Skin of body (tissue), 2 donors: ENCODE results near the gene HAAO. TPM values are rescaled to one million over a fixed set of nuclear protein-coding genes. Genes with fewer than 3 reads are reported as not detected.

Experiments used
- DNase-seq: peaks from one replicate; lab custom pipeline; 2025; lab: John Stamatoyannopoulos, UW
- total RNA-seq: library from RNA; depleted of rRNA; stranded (reverse); fragments of >200 nt; gene quantifications from one replicate; pipeline ENCODE4 v1.2.3, GENCODE V29; 2014

Gene HAAO
- total RNA-seq, 1 donor from 2014 or later = 7.0 TPM

DNA sequence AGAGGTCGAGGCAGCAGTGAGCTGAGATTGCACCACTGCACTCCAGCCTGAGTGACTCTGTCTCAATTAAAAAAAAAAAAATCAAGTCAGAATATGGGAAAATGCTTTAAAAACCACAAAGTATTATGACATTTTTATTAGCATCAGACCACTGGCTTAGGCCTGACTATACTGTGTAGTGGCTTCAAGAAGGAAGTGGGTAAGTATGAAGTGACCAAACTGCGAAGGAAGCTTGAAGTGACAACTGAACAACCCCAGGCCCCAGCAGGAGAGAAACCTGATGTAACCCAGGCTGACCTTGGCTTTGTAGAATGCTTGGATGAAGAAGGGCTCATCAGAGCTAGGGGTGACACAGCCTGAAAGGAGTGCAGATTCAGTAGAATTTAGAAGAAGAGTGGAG, 21.4 kb upstream of the HAAO start:
- no peak for DNase-seq

DNA sequence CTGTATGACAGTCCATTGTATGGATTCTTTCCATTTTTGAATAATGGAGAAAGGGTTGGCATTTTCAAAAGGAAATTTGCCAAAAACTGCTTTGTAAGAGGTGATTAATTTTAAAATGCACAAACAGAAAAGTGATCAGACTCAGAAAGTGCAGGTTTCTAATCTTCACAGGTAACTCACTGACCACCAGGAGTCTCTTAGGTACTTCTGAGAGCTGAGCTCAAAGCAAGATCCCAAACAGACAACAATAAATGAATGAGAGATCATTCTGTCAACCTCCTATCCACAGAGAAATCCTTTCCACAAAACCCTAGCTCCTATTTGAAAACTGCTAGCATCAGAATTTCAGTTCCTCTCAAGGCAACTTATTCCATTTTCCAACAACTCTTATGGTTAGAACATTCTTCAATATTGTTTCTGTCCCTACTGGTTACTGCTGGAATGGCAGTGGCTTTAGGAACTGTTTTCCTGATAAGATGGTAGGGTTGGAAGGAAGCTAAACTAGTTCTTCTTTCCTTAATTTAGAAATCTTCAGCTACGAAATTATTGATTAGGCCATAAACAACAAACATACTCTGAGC, 20.6 kb upstream of the HAAO start:
- peak; percentile 31 for DNase-seq

GRCh38 chr2:42810971-42811811, 18.8 kb upstream of the HAAO start:
- DNase-seq = peak; percentile 71

- peak; percentile 96 for DNase-seq
Observed at GRCh38 chr2:42810121-42810970, 18.0 kb upstream of the HAAO start.

- peak; percentile 76 for DNase-seq
Observed at GRCh38 chr2:42809819-42810120, 17.4 kb upstream of the HAAO start.

DNA sequence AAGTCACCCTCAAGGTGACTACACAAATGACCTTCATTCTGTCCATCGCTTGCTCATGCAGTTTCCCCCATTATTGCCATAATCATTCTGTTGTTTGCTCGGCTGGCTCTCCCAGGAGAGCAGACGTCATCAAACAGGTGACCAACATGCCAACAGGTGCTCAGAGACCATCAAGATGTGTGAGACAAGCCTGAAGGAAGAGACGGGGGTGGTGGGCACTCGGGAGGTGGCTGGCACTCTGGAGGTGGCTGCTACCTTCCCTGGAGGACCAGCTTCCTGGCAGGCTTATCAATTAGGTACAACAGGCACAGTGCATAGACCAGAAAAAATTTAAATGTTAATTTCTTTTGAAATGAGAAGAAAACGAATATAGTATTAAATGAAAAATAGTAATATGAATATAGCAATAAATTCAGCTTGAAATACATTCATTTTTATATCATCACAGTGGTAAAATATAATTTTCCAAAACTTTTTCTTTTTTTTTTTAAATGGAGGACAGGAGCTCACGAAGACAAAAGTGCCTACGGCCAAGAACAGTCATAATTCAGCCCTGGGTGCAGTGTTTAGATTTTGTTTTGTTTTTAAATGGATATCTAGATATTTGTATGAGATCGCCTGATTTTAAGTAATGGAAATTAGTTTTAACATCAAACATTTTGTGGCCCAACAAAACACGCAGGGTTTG, 16.9 kb upstream of the HAAO start:
- DNase-seq = no peak

DNA sequence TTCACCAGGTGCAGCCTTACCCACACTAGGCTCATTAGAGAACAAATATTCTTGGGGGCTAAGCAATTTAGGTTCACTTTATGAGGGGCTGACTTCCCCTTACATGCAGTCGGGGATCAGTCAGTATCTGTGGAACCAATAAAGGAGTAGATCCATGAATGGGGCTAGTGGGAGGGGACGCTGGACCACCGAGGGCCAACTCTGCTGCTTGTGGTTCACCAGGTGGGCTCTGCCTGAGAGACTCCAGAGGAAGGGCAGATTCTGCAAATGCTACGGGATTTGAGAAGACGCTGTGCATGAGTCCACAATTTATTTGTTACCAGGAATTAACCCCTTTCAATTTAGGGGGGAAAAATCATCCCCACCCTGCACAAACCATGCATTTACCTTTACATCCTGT, 15.9 kb upstream of the HAAO start:
- no peak for DNase-seq

DNA sequence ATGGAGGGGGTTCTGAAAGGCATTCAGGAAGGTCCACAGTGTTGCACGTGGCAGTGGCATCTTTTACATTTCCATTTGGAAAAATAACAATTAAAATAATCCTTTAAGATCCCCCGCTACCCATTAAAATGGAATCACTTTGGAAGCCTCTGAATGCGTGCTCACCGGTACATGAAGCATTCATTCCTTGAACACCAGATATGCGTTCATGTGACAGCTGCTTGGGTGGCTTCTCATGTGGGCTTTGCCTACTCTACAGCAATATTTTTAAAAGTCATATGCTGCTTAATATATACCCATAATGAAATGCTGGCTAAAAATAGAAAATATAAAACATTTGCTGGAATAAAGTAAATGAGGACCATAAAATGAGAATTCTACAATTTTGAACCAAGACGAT, 14.4 kb upstream of the HAAO start:
- no peak for DNase-seq

GRCh38 chr2:42804891-42805290, 12.5 kb upstream of the HAAO start:
- no peak for DNase-seq

GRCh38 chr2:42804338-42804737, 12.0 kb upstream of the HAAO start:
- no peak for DNase-seq

DNA sequence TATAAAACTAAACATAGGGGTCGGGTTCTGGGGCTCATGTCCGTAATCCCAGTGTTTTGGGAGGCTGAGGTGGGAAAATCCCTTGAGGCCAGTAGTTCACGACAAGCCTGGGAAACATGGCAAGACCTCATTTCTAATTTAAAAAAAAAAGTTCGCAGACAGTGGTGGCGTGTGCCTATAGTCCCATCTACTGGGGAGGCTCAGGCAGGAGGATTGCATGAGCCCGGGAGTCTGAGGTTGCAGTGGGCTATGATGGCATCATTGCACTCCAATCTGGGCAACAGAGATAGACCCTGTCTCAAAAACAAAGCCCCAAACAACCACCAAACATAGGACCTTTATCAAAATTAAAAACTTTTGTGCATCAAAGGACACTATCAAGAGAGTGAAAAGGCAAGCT, 9.8 kb upstream of the HAAO start:
- no peak for DNase-seq

GRCh38 chr2:42801381-42801780, 9.0 kb upstream of the HAAO start:
- no peak for DNase-seq

DNA sequence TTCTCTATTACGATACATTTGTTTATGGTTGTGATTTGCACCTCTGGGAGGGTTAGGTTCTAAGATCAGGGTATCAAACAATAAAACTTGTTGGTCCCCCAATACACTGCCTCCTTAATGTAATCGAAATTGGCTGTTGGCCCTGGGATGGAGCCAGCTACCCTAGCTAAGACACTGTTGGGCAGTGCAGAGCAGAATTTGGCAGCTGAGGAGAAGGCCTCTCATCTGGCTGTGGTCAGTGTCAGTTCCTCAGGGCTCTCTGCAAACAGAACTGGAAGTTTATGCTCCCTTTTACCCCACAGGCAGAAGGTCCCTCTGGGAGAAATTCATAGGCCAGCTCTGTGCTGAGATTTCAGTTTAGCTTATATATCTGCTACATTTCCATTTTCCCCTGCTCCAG, 8.6 kb upstream of the HAAO start:
- DNase-seq = no peak

DNA sequence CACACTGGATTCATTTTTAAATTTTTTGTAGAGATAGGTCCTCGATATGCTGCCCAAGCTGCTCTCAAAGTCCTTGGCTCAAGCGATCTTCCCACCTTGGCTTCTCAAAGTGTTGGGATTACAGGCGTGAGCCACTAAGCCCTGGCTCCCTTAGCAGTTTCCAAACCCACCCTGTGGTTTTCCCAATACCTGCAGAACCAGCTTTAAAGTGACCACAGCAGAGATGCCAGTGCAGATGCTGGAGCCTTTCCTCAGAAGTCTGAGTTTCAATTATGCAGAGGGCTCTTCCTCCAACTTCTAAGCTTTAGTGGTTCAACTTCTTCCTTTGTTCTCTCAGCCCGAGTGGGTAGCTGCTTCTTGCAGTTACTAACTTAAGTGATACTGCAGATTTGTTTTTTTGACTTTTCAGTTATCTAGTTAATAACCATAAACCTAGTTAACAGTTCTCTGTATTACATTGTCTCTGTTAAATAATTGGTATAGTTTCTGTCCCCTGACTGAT, 8.1 kb upstream of the HAAO start:
- no peak for DNase-seq

GRCh38 chr2:42799881-42800280, 7.5 kb upstream of the HAAO start:
- DNase-seq = no peak

GRCh38 chr2:42797281-42797680, 4.9 kb upstream of the HAAO start:
- DNase-seq = no peak

GRCh38 chr2:42796427-42797248, 4.3 kb upstream of the HAAO start:
- DNase-seq = no peak

- no peak for DNase-seq
Observed at GRCh38 chr2:42795841-42796301, 3.5 kb upstream of the HAAO start.

DNA sequence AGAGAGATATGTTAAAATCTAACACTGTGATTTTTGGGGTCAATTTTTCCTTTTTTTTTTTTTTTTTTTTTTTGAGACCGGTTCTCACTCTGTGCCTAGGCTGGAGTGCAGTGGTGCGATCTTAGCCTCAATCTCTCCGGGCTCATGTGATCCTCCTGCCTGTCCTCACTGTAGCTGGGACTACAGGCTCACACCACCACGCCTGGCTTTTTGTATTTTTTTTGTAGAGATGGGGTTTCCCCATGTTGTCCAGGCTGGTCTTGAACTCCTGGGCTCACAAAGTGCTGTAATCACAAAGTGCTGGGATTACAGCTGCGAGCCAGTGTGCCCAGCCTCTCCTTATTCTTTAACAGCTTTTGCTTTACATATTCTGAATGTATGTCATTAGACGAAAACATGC, 2.9 kb upstream of the HAAO start:
- no peak for DNase-seq

GRCh38 chr2:42794271-42795046, 2.1 kb upstream of the HAAO start:
- no peak for DNase-seq
